ENCODE measurements around the gene RAB27B.
"Not testable (repeated sequence)": the region's sequence is repeated elsewhere in the genome, so short reads cannot be mapped to it uniquely, and the experiment has no call there.

Gene RAB27B, protein sequence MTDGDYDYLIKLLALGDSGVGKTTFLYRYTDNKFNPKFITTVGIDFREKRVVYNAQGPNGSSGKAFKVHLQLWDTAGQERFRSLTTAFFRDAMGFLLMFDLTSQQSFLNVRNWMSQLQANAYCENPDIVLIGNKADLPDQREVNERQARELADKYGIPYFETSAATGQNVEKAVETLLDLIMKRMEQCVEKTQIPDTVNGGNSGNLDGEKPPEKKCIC

DNA sequence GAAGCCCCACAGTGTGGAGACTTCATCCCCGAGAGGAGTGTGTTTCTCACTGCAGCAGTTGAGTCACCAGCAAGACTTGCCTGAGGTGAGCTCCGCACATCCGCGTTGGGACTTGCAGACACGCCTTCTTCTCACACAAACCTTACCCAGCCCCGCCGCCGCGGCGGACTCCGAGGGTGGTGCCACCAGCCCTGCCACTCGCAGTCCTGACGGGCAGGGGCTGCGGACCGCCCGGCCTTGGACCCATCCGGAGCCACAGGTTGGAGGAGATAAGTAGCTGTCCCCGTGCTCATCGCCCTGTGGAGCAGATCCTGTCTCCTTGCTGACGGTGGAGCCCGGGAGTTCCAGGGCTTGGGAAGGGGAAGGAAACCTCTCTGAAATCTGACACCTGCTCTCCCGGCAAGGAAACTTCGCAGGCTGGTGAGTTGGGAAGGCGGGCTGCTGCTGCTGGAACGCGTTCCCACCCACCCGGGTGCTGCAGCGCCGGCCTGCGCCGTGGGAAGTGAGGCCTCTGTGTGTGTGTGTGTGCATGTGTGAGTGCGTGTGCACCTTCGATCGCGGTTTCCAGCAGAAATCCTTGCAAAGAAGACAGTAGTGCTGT, at the start of gene RAB27B:
TSS of gene RAB27B (plus strand) at position 197 of the 601 bp plus-strand sequence. CDS start 49,109 bp downstream, outside the sequence.
- DNase-seq = peak; percentile 80

DNA sequence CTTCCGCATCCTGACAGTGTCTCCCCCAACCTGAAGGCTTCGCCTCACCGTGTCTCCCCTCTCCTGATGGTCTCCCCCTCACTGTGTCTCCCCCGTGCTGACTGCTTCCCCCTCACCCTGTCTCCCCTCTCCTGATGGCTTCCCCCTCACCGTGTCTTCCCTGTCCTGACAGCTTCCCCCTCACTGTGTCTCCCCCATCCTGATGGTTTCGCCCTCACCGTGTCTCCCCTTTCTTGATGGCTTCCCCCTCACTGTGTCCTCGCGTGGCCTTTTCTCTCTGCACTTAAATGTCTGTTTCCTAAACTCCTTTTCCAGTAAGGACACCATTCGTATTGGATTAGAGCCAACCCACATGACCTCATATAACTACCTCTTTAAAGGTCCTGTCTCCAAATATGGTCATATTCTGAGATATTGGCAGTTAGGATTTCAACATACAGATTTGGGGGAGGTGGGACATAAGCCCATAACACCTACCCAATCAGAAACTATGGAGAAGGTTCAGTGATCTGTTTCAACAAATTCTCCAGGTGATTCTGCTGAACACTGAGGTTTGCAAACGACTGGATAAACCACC, 47.9 kb upstream of the RAB27B start:
- DNase-seq = no peak

DNA sequence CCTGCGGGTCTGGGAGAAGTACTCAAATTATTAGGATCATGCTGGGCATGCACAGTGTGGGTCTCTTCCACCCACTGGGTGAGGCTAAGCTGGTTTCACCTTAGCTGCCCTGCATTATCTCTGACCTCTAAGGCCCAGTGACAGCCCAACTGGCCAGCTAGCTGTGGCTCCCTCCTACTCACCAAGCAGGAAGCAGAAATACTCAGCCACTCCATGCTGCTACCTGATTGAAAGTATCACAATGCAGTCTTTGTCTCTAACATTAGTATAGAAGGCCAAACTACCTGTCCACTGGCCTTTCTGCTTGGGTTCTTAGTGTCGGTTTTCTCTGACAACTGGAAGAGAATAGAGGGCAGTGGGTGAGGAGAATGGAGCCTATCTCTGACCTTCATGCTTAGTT, 47.3 kb upstream of the RAB27B start:
- no peak for DNase-seq

DNA sequence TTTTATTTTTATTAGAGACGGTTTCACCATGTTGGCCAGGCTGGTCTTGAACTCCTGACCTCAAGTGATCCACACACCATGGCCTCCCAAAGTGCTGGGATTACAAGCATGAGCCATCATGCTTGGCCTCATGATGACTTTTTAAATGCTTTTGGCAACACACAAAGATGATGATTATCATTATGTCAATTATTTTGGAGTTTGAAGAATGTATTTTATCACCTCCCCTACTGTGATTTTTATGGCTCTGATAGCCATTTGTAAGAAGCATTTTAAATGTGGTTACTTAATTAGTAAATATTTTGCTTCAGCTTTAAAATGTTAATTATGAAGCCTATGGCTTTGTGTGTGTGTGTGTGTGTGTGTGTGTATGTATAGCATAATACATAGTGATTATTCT, 45.1 kb upstream of the RAB27B start:
- no peak for DNase-seq

DNA sequence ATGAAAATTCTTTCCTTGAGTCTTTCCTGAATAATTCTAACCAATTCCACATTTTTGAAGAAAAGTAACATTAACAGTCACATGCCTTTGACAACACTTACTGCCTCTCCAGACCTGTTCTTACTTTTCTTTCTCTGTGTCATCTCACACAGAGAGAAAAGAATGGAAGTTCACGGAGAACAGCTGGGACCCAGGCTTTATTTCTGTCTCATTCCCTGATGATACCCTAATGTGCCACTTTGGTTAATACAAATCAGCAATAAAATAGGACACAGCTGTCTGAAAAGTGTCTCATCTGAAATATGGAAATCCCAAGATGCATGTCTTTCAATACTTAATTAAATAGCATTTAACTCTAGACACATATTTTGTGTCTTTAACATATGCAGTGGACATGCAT, 42.1 kb upstream of the RAB27B start:
- DNase-seq = no peak

DNA sequence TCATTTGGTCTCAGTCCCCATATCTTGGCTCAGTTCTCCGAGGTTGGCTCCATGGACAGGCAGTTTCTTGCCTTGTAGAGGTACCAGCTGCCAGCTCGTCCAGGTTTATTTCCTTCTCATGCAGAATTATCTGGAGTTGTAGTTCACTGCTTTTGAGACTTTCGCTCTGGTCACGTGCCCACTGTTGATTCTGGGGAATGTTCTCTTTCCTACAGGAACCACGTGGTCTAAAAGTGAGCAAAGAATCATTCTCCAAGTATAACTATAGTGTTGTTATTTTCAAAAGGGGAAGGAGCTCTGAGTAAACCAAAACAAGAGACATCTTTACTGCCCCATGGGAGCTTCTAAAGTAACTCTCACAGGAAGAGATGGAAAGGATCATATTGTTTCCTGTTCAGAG, 41.2 kb upstream of the RAB27B start:
- no peak for DNase-seq

DNA sequence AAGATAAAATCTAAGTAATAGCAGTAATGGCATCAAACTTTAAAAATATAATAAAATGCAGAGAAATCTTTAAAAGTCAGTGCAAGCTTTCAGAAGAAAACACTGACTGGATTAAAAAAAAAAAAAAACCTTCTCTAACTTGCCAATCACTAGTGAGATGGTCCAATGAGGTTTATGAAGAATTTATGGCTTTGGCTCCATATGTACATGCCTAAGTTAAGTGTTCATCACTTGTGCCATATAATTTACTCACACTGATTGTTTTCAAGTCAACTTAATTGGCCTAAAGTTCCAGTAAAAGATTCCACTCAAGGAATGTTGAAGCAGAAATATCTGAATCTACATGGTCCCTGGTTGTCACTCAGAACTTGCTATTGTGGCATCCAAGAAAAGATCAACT, 40.7 kb upstream of the RAB27B start:
- DNase-seq = no peak

DNA sequence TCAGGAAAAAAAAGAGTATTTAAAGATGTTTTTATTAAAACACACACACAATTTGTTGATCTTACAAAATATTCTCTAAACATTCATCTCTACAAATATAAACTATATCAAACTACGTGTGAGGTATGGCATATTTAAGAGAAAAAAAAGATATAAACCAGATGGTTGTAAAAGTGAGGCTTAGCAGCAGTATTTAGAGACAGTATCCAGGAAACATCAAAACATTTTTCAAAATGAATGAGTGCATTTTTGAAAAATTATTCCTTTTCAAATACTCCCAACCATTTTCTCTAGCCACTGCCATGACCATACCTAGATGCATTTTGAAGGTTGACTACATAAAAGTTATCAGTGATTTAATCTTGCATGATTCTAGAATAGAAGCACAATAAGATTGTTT, 38.2 kb upstream of the RAB27B start:
- DNase-seq = no peak

DNA sequence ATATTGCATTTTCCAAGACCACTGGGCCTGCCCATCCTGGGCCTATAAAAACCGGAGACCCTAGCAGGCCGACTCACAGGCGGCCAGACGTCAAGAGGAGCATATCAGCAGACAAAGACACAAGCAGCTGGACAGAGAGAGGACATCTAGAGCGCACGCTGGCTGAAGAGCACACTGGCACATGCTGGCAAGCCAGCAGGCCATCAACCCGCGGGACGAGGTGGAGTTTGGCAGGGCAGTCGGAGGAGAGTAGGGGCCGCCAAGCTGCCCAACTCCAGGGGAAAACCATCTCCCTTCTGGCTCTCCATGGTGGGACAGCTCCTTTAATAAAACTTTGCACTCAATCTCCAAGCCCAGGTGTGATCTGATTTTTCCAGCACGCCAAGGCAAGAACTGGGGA, 36.6 kb upstream of the RAB27B start:
- DNase-seq = no peak

DNA sequence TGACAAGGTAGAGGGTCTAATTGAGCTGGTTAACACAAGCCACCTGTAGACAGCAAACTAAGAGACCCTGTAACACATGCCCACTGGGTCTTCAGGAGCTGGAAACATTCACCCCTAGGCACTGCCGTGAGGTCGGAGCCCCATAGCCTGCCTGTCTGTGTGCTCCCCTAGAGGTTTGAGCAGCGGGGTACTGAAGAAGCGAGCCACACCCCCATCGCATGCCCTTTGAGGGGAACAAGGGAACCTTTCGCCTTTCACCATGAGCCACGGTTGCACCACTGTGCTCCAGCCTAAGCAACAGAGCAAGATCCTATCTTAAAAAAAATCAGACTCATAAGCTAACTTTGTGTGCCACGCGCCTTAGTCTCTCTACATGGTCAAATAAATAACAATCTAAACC, 36.2 kb upstream of the RAB27B start:
- no peak for DNase-seq

DNA sequence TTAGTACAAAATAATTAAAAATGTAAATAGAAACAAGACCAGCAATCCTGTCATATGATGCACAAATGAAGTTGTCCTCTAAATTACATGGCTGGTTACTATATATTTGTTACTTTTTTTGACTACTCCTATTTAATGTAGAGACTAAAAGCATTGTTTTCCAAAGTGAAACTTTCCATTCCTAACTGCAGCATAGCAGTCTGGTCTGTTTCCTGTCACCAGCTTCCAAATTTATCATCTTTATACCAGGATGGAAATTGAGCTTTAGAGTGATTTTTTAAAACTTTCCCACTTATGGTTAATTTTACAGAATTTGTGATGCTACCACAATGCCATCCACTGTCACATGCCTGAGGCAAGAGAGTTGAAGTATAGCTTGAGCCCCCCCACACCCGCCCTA, 33.5 kb upstream of the RAB27B start:
- DNase-seq = no peak

DNA sequence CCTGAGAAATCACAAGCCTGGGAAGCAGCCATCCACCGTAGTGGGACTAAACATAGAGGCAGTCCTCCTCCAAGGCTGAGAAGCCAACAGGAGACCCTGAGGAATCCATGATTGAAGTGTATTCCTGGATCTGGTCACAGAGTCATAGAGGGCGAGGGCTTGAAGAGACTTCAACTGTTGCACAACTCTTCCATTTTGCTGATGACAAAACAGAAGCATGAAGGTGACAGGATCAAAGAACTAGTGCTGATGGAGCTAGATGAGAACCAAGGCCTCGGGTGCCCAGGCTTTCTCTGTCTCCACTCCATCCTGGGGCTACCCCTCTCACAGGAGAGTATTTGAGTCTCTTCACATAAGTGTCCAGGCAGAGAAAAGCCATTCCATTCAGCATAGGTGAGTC, 30.1 kb upstream of the RAB27B start:
- DNase-seq = no peak

DNA sequence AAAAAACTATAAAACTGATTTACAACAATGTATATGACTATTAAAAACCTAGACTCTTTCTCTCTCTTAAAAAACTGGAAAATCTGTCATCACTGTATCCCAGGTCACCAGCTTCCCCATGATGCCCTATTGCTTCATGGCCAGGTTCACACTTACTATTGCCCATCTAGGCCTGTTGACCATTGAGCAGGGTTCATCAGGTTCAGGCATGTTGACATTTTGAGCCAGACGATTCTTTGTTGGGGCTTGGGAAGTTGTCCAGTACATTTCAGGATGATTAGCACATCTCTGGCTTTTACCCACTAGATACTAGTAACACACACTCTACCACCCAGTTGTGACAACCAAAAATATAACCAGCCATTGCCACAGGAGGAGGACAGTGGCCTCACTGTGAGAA, 26.9 kb upstream of the RAB27B start:
- no peak for DNase-seq

DNA sequence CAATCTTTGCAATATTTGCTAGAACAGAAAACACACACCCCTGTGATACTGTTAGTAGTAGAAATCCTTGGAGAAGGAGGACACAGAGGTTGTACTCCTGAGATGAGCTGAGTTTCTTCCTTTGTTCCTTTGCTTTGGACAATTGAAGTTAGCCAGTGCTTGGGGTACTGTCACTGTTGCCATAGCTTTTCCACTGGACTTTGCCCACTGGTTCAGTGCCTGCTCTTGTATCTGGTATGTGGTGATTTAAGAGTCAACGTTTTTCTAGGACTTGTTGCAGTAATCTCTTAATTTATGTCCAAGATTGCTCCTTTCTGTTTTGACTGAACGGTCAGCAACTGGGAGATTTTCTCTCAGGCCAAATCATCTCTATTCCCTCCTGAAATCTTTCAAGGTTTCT, 26.1 kb upstream of the RAB27B start:
- no peak for DNase-seq

DNA sequence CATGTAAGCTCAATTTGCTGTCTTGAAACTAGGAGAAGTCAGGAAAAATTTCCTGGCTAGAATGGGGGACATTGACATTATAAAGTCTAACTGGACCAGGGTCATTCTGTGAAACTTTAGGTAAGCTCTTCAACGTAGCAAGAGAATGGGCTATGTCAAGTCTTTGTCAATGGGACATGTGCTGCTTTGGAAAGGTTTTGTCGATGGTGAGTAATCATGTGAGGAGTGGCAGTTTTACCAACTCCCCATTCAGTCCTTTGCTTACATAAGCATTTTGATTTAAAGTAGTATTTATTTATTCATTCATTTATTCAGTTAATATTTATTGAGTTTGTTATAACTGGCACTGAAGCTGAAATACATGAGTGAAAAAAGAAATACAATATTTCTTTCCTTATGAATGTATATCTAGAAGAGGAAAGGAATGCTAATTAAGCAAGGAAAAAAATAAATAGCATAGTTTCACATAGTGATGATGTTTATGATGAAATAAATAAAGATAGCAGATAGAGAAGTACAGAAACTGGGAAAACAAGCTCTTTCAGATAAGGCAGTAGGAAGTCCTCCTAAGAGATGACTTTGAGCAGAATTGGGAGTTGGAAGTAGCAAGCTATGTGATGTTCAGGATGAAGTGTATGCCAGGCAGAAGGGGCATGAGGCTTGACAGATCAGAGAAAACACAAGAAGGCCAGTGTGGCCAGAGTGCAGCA, 25.4 kb upstream of the RAB27B start:
- no peak for DNase-seq

DNA sequence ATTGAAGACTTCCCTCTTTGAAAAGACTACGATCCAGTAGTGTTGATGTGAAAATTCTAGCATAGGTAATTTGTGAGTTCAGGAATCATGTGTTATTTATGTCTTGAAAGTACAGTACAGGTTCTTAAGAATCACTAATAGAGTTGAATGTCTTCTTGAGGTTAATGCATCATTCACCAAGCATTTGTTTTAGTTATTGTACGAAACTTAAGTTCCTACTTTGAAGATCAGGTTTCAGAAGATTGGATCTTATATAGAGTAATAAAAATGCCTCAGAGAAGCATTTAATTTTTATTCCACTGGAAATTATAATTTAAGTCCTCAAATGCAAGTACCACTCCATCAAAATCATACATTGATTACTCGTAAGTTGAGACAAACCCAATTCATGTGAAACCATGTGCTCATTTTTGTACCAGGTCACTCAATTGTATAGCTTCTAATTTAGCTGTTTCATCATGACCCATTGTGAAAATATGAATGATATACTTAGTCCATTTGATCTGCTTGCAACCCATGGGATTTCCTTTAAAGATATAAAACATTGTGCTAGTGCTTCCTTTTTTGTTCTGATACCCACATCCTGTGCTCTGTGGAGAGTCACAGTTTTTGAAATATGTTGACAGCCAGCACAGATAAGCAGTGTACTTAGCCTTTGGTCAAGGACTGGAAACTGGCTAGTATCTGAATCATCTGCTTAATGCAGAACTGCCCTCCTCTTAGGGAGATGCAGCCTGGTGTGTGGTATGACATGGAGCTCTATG, 22.5 kb upstream of the RAB27B start:
- peak; percentile 28 for DNase-seq

DNA sequence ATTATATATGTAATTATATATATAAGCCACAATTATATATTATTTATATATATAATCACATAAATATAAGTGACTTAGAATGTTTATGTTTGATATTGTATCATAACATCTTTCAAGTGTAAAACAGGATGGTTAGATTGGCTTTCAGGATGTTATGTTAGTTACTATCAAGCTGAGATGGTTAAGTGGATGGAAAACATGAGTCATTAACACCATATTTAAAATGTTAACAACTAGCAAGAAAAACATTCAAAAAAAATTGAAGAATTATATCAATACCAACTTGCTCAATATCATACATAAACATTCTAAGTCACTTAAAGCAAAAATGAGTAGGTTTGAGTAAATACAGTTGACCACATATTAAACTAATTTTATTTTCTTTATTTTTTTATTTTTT, 21.8 kb upstream of the RAB27B start:
- no peak for DNase-seq

DNA sequence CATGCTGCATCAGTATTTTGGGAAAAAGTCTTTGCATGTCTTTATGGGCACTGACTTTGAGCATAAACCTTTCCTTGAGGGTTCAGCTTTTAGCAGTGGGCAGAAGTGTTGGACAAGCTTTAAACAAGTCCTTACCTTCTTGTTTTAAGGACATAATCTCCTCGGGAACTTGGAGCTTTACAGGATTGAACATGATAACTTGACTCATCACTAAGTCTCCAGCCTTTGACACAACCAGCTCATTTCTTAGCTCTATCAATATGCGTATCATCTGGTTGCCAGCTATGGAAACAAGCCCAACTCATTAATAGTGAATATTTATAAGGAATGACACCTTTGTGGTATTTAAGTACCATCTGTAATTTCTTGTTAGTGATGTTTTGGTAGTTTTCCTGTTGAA, 21.0 kb upstream of the RAB27B start:
- no peak for DNase-seq

DNA sequence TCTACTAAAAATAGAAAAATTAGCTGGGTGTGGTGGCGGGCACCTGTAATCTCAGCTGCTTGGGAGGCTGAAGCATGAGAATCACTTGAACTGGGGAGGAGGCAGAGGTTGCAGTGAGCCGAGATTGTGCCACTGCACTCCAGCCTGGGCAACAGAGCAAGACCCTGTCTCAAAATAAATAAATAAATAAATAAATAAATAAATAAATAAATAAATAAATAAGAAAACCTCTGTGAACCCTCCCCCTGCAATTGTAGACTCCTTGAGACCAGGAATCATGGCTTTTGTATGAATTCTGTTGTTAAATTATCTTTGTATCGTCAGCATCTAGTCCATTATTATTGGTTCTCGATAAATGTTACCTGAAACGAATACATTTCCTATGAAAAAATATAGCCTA, 17.6 kb upstream of the RAB27B start:
- DNase-seq = not testable (repeated sequence)

DNA sequence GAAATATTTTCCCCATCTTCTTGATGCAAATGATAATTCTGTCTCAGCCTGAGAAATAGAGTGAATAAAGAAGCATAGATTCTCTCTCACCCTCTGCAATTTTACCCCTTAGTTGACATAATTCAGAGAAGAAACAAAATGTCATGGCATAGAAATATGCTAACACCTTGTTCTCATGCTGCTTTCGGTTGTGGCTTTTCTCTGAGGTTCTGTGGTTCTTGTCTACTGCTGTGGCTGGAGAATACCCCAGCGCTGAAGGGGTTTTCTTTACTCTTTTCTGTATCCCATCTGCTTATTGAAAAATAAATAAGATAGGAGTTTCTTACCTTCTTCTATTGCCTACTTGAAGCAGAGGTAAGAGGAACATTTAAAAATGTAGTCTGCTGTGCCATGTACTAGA, 15.4 kb upstream of the RAB27B start:
- DNase-seq = peak; percentile 19

DNA sequence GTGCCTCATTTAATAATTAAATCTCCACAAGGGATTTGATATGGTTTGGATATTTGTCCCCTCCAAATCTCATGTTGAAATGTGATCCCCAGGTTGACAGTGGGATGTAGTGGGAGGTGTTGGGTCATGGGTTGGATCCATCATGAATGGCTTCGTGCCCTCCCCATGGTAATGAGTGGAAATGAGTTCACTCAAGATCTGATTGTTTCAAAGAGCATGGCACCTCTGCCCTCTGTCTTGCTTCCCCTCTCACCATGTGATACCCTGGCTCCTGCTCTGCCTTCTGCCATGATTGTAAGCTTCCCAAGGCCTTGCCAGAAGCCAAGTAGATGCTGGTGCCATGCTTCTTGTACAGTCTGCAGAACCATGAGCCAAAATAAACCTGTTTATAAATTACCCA, 15.0 kb upstream of the RAB27B start:
- no peak for DNase-seq

DNA sequence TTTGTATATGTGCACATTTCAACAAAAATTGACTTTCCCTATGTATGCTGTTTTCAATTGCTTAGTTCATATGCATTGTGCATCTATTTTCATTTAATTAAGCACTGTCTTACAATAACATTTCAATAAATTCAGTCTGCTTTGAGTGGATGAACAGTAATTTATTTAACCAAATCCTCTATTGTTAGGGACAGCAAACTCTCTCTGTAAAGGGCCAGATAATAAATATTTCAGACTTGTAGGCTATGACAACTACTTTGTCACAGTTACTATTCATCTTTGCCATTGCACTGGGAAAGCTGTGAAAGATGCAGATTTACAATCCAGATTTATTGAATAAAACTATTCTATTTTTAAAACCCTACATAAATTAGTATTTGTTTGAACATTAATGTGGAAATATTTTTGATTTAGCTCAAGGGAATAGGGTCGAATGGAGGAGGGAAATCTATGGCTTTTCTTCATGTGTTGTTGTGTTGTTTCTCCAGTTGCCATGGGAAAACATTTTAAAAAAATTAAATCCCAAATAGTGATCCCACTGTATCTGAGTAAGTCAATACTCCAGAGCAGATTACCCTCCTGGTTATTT, 14.2 kb upstream of the RAB27B start:
- DNase-seq = no peak

DNA sequence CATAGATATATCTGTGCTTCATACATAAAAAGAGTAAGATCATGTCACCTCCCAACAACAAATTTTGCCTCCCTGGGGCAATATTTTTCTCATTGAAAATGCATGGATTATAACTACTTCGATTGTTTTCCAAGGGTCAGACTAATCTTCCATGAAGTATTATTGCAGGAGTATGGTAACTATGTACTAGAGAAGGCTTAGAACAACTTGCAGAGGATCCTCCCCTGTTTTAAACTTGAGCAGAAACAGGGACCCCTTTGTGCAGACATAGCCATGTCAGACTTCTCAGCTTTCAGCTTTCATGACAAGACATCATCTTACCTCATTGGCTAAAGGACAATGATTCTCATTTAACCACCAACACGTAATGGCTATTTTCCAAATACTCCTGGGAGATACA, 13.2 kb upstream of the RAB27B start:
- no peak for DNase-seq
